Mesenchymal stem cell (in vitro differentiated cells and primary cell): ENCODE measurements around the gene HOMER3.

Experiments
- DNase-seq: peaks from one replicate; pipeline ENCODE4 v3.0.0-alpha.2; 2013
- H2AFZ ChIP-seq: one replicate; pipeline ENCODE4 v1.6.1; 2013; ENCODE audit warnings: low read depth, mild to moderate bottlenecking, control low read depth, inconsistent platforms, low read length, moderate library complexity
- H2AK5ac ChIP-seq: 2 replicates; pipeline ENCODE4 v1.6.1; 2013; ENCODE audit warnings: low read length, moderate library complexity, mild to moderate bottlenecking, inconsistent platforms; ENCODE audit not compliant: severe bottlenecking
- H2BK120ac ChIP-seq: one replicate; pipeline ENCODE4 v1.6.1; 2013; ENCODE audit warnings: low read depth, mild to moderate bottlenecking, inconsistent platforms, low read length, moderate library complexity
- H2BK12ac ChIP-seq, 2 experiments: one replicate each; pipeline ENCODE4 v1.6.1; 2013; ENCODE audit warnings: inconsistent platforms in 2 of 2, low read length in 2 of 2, mild to moderate bottlenecking in 2 of 2, moderate library complexity in 2 of 2, control low read depth in 1 of 2
- H2BK15ac ChIP-seq: one replicate; pipeline ENCODE4 v1.6.1; 2013; ENCODE audit warnings: mild to moderate bottlenecking, low read depth, inconsistent platforms; ENCODE audit not compliant: poor library complexity, severe bottlenecking
- H2BK5ac ChIP-seq: 2 replicates; pipeline ENCODE4 v1.6.1; 2013; ENCODE audit warnings: low read depth, mild to moderate bottlenecking, low read length, control low read depth, inconsistent platforms; ENCODE audit not compliant: poor library complexity, severe bottlenecking
- H3K14ac ChIP-seq, 2 experiments: one replicate each; pipeline ENCODE4 v1.6.1; 2013; ENCODE audit warnings: inconsistent platforms in 2 of 2, low read length in 2 of 2, control low read depth in 1 of 2, mild to moderate bottlenecking in 1 of 2, moderate library complexity in 1 of 2
- H3K18ac ChIP-seq, 2 experiments: one replicate each; pipeline ENCODE4 v1.6.1; 2013; ENCODE audit warnings: inconsistent platforms in 2 of 2, low read length in 2 of 2, control low read depth in 1 of 2, low read depth in 1 of 2, mild to moderate bottlenecking in 1 of 2
- H3K23ac ChIP-seq, 2 experiments: one replicate each; pipeline ENCODE4 v1.6.1; 2013; ENCODE audit warnings: inconsistent platforms in 2 of 2, low read length in 2 of 2, mild to moderate bottlenecking in 2 of 2, moderate library complexity in 2 of 2, control low read depth in 1 of 2
- H3K27ac ChIP-seq: 2 replicates; pipeline ENCODE4 v1.5.1; 2013; ENCODE audit warnings: mild to moderate bottlenecking, moderate library complexity, low read length, control low read depth, inconsistent platforms; ENCODE audit not compliant: poor library complexity, severe bottlenecking
- H3K27me3 ChIP-seq, 2 experiments: 2 replicates each; pipeline versions ENCODE4 v1.6.1 to v1.7.0; 2013; ENCODE audit warnings: low read length in 2 of 2, mild to moderate bottlenecking in 2 of 2, moderate library complexity in 2 of 2, control low read depth in 1 of 2, inconsistent platforms in 1 of 2; ENCODE audit not compliant: control insufficient read depth in 1 of 2, insufficient read depth in 1 of 2
- H3K36me3 ChIP-seq, 2 experiments: 2 replicates each; pipeline versions ENCODE4 v1.6.1 to v1.7.0; 2013; ENCODE audit warnings: low read length in 2 of 2, control low read depth in 1 of 2, inconsistent platforms in 1 of 2, low read depth in 1 of 2, mild to moderate bottlenecking in 1 of 2; ENCODE audit not compliant: insufficient read depth in 2 of 2, control insufficient read depth in 1 of 2
- H3K4ac ChIP-seq, 2 experiments: one replicate each; pipeline ENCODE4 v1.6.1; 2013; ENCODE audit warnings: inconsistent platforms in 2 of 2, low read length in 2 of 2, mild to moderate bottlenecking in 2 of 2, moderate library complexity in 2 of 2, control low read depth in 1 of 2, low read depth in 1 of 2
- H3K4me1 ChIP-seq: 2 replicates; pipeline ENCODE4 v1.6.1; 2013; ENCODE audit warnings: low read depth, low read length, control low read depth; ENCODE audit not compliant: control insufficient read depth, insufficient read depth
- H3K4me2 ChIP-seq: 2 replicates; pipeline ENCODE4 v1.6.1; 2013; ENCODE audit warnings: low read length, mild to moderate bottlenecking, inconsistent platforms; ENCODE audit not compliant: poor library complexity, severe bottlenecking
- H3K4me3 ChIP-seq, 2 experiments: 2 replicates each; pipeline versions ENCODE4 v1.5.1 to v1.7.0; 2013; ENCODE audit warnings: low read length in 2 of 2, mild to moderate bottlenecking in 2 of 2, control low read depth in 1 of 2, low read depth in 1 of 2; ENCODE audit not compliant: insufficient read depth in 1 of 2
- H3K79me1 ChIP-seq: replicated peaks from 2 replicates; pipeline ENCODE4 v1.6.1; 2013; ENCODE audit warnings: mild to moderate bottlenecking, control low read depth, low read length, inconsistent platforms; ENCODE audit not compliant: poor library complexity, severe bottlenecking
- H3K9ac ChIP-seq: 2 replicates; pipeline ENCODE4 v1.7.0; 2013; ENCODE audit warnings: mild to moderate bottlenecking, low read length, moderate library complexity
- H3K9me3 ChIP-seq: 2 replicates; pipeline ENCODE4 v1.7.0; 2013; ENCODE audit warnings: mild to moderate bottlenecking, low read length; ENCODE audit not compliant: control insufficient read depth
- H4K8ac ChIP-seq: one replicate; pipeline ENCODE4 v1.6.1; 2013; ENCODE audit warnings: inconsistent platforms, mild to moderate bottlenecking, low read length, moderate library complexity
- H4K91ac ChIP-seq: one replicate; pipeline ENCODE4 v1.6.1; 2013; ENCODE audit warnings: mild to moderate bottlenecking, low read length, inconsistent platforms
- WGBS: methylation state at CpG from one replicate; pipeline ENCODE4 v1.1.7; 2013; ENCODE audit warnings: mixed read lengths; 5-methylcytosine and 5-hydroxymethylcytosine counted together

Gene HOMER3

GRCh38 chr19:18978616-18979015 is 37.6 kb upstream of the HOMER3 start:
- peaks cover 6% of the 10 kb centered on the region for H3K4me1 ChIP-seq
- H2AK5ac ChIP-seq: no peak overlapping the region
- H3K4me2 ChIP-seq: no peak overlapping the region
- H4K8ac ChIP-seq: no peak overlapping the region
- H2BK120ac ChIP-seq: no peak overlapping the region
- H2AFZ ChIP-seq: no peak overlapping the region
- H3K18ac ChIP-seq: no peak overlapping the region
- H3K4me3 ChIP-seq: no peak overlapping the region
- no peaks in the 10 kb centered on the region for H3K36me3 ChIP-seq
- H2BK15ac ChIP-seq: no peak overlapping the region
- H3K9me3 ChIP-seq: no peaks in the 10 kb centered on the region
- H2BK12ac ChIP-seq: no peak overlapping the region
- peaks cover 6% of the 10 kb centered on the region in 2 experiments for H3K27me3 ChIP-seq
- no peak for DNase-seq
- no peak overlapping the region for H3K27ac ChIP-seq
- 93% methylated on average over 6 of the region's 7 CpGs for WGBS
- no peak overlapping the region for H3K9ac ChIP-seq
- H3K79me1 ChIP-seq: no peaks in the 10 kb centered on the region
- H3K4ac ChIP-seq: no peak overlapping the region
- H4K91ac ChIP-seq: no peak overlapping the region
- no peak overlapping the region for H3K14ac ChIP-seq
- H3K23ac ChIP-seq: no peak overlapping the region
- H2BK5ac ChIP-seq: no peak overlapping the region

DNA sequence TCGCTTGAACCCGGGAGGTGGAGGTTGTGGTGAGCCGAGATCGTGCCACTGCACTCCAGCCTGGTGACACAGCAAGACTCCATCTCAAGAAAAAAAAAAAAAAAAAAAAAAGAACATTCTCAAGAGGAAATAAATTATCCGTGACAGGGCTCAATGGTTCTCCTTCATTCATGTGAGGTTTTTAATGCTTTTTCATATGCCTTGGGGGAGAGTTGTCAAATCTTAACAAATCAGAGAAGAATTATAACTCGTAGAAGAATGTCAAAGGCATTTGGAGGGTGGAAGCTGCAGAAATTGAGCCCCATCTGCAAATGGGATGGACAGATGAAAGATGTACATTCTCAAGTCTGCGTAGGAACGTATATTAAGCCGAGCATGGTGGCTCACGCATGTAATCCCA is 34.9 kb upstream of the HOMER3 start:
- no peak overlapping the region for H2BK12ac ChIP-seq
- H3K14ac ChIP-seq: no peak overlapping the region
- H3K4me3 ChIP-seq: no peak overlapping the region
- no peak overlapping the region for H2BK5ac ChIP-seq
- no peaks in the 10 kb centered on the region for H3K79me1 ChIP-seq
- H4K91ac ChIP-seq: no peak overlapping the region
- H3K9me3 ChIP-seq: no peaks in the 10 kb centered on the region
- no peak for DNase-seq
- no peak overlapping the region for H3K23ac ChIP-seq
- no peak overlapping the region for H3K4me2 ChIP-seq
- H4K8ac ChIP-seq: no peak overlapping the region
- no peaks in the 10 kb centered on the region for H3K36me3 ChIP-seq
- H3K27me3 ChIP-seq: no peaks in the 10 kb centered on the region
- no peak overlapping the region for H3K18ac ChIP-seq
- no peak overlapping the region for H2BK15ac ChIP-seq
- no peak overlapping the region for H2AK5ac ChIP-seq
- no peak overlapping the region for H3K27ac ChIP-seq
- peaks cover 6% of the 10 kb centered on the region for H3K4me1 ChIP-seq
- no peak overlapping the region for H2BK120ac ChIP-seq
- H3K4ac ChIP-seq: no peak overlapping the region
- no peak overlapping the region for H3K9ac ChIP-seq
- 96% methylated on average over 8 of the region's 10 CpGs for WGBS
- no peak overlapping the region for H2AFZ ChIP-seq

- H4K91ac ChIP-seq: no peak overlapping the region
- no peak overlapping the region for H2BK5ac ChIP-seq
- H3K9me3 ChIP-seq: no peaks in the 10 kb centered on the region
- H3K36me3 ChIP-seq: no peaks in the 10 kb centered on the region
- H3K18ac ChIP-seq: no peak overlapping the region
- H2BK120ac ChIP-seq: no peak overlapping the region
- no peak overlapping the region for H2BK15ac ChIP-seq
- H3K14ac ChIP-seq: no peak overlapping the region
- peaks cover 10% of the 10 kb centered on the region for H3K4me1 ChIP-seq
- H3K4ac ChIP-seq: no peak overlapping the region
- no peak overlapping the region for H3K4me3 ChIP-seq
- H3K4me2 ChIP-seq: no peak overlapping the region
- H2AK5ac ChIP-seq: no peak overlapping the region
- no peaks in the 10 kb centered on the region for H3K27me3 ChIP-seq
- no peak overlapping the region for H3K23ac ChIP-seq
- no peak overlapping the region for H4K8ac ChIP-seq
- H3K9ac ChIP-seq: no peak overlapping the region
- H3K27ac ChIP-seq: no peak overlapping the region
- H3K79me1 ChIP-seq: no peaks in the 10 kb centered on the region
- H2AFZ ChIP-seq: no peak overlapping the region
- H2BK12ac ChIP-seq: no peak overlapping the region
- 88% methylated on average over 3 of the region's 3 CpGs for WGBS
- peak; percentile 28 for DNase-seq
Measured at GRCh38 chr19:18975011-18975410, 34.0 kb upstream of the HOMER3 start.

DNA sequence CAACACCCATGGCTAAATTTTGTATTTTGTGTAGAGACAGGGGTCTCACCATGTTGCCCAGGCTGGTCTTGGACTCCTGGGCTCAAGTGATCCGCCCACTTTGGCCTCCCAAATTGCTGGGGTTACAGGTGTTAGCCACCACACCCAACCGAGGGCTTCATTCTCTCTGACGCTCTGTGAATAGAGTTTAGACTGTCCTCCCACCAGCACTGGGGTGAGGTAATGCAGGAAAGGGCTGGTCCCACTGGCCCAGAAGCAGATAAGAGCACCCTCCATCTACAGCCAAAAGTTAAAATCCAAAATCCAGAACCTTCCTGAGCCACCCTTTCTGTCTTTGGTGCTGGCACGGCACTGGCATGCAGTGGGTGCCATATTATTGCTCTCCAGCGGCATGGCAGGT is 31.8 kb upstream of the HOMER3 start:
- H3K14ac ChIP-seq: no peak overlapping the region
- H2BK15ac ChIP-seq: no peak overlapping the region
- H2BK120ac ChIP-seq: no peak overlapping the region
- no peaks in the 10 kb centered on the region for H3K36me3 ChIP-seq
- no peaks in the 10 kb centered on the region for H3K27me3 ChIP-seq
- no peaks in the 10 kb centered on the region for H3K79me1 ChIP-seq
- DNase-seq: no peak
- no peak overlapping the region for H2AFZ ChIP-seq
- H3K9me3 ChIP-seq: no peaks in the 10 kb centered on the region
- H4K91ac ChIP-seq: no peak overlapping the region
- H3K23ac ChIP-seq: no peak overlapping the region
- no peak overlapping the region for H3K18ac ChIP-seq
- H3K4ac ChIP-seq: no peak overlapping the region
- no peak overlapping the region for H2BK5ac ChIP-seq
- no peak overlapping the region for H3K4me2 ChIP-seq
- H3K9ac ChIP-seq: peak overlapping the region; percentile 9
- no peak overlapping the region for H2AK5ac ChIP-seq
- no peak overlapping the region for H3K4me3 ChIP-seq
- H2BK12ac ChIP-seq: no peak overlapping the region
- no peak overlapping the region for H4K8ac ChIP-seq
- H3K27ac ChIP-seq: no peak overlapping the region
- WGBS: 84% methylated on average over 5 of the region's 5 CpGs
- peaks cover 7% of the 10 kb centered on the region for H3K4me1 ChIP-seq
